Transverse colon (tissue), 4 donors: ENCODE data around the gene GIPC1. TPM values are rescaled to one million over a fixed set of nuclear protein-coding genes. Genes with fewer than 3 reads are reported as not detected.

Source experiments
- DNase-seq: peaks from one replicate; pipeline ENCODE4 v3.0.0-alpha.2; 2019
- H3K27ac ChIP-seq, 4 donors: fragments of 200-600 bp; sonication (generic); 2 replicates each; pipeline ENCODE4 v1.5.1; 2016 to 2018; ENCODE audit warnings: inconsistent platforms in 4 of 4
- H3K27me3 ChIP-seq: fragments of 200-600 bp; sonication (generic); 2 replicates; pipeline ENCODE4 v1.5.1; 2017; ENCODE audit warnings: inconsistent platforms
- H3K36me3 ChIP-seq, 4 donors: fragments of 200-600 bp; sonication (generic); 2 replicates each; pipeline ENCODE4 v1.5.1; 2017 to 2019; ENCODE audit warnings: inconsistent platforms in 4 of 4
- H3K4me1 ChIP-seq, 4 donors: fragments of 200-600 bp; sonication (generic); 2 replicates each; pipeline ENCODE4 v1.5.1; 2017 to 2020; ENCODE audit warnings: inconsistent platforms in 4 of 4
- H3K4me3 ChIP-seq, 4 donors: fragments of 200-600 bp; sonication (generic); 1 replicate in 1 of 4; 2 replicates in 3 of 4; pipeline versions ENCODE4 v1.5.1 to v1.6.1; 2017 to 2019; ENCODE audit warnings: inconsistent platforms in 4 of 4
- H3K9me3 ChIP-seq, 2 donors: fragments of 200-600 bp; sonication (generic); 2 replicates each; pipeline ENCODE4 v1.5.1; 2017 to 2019; ENCODE audit warnings: inconsistent platforms in 2 of 2
- CTCF ChIP-seq, 5 experiments: fragments of 200-600 bp in 3 of 5; fragments of 450-650 bp in 2 of 5; sonication (generic) in 3 of 5; IDR thresholded peaks; 1 replicate in 2 of 5; 2 replicates in 3 of 5; pipeline ENCODE4 v1.5.1; 2016 to 2017; ENCODE audit warnings: antibody characterized with exemption in 5 of 5, inconsistent platforms in 3 of 5, mild to moderate bottlenecking in 2 of 5, moderate library complexity in 1 of 5
- EP300 ChIP-seq: sonication (generic); formaldehyde crosslinking; IDR thresholded peaks from one replicate; pipeline ENCODE4 v1.6.1; 2017; ENCODE audit warnings: antibody characterized with exemption, low read depth
- POLR2A ChIP-seq: fragments of 450-650 bp; IDR thresholded peaks from one replicate; pipeline ENCODE4 v1.6.1; 2016; ENCODE audit warnings: antibody characterized with exemption, mild to moderate bottlenecking, moderate library complexity
- POLR2AphosphoS5 ChIP-seq, 3 donors: sonication (generic); formaldehyde crosslinking; IDR thresholded peaks; one replicate each; pipeline ENCODE4 v1.6.1; 2016; ENCODE audit warnings: antibody characterized with exemption in 3 of 3
- WGBS, 2 donors: methylation state at CpG; one replicate each; pipeline ENCODE4 v1.1.5; 2018; ENCODE audit warnings: low coverage in 1 of 2; 5-methylcytosine and 5-hydroxymethylcytosine counted together
- in situ Hi-C, 4 donors: fragments of 200-750 bp; cut with MboI; loops; one replicate each; pipeline versions ENCODE4 v1.15.0 to v1.15.1; 2017; ENCODE audit warnings: low sequenced_read_pairs in 3 of 4, low pct_ligation_motif_present in 1 of 4, low pct_unique_long_range_greater_than_20kb in 1 of 4
- intact Hi-C: fragments of 100-400 bp; cut with DNase I; formaldehyde crosslinking; loops from one replicate; pipeline ENCODE4 v1.15.1; 2023; ENCODE audit warnings: low total_unique reads
- total RNA-seq, 4 donors: library from RNA; depleted of rRNA; stranded (reverse); fragments of >200 nt; gene quantifications; one replicate each; pipeline ENCODE4 v1.1.0, GENCODE V29; 2016

The GIPC1 gene
- total RNA-seq, 4 donors from 2014 or later, result 295 to 569 (median 362) TPM

- peak within 1 kb of the TSS in 1 of 4 donors; percentile 24 for H3K4me3 ChIP-seq
- peaks cover 0 to 20% (median 0%) of the 10 kb centered on the region in 4 donors for H3K36me3 ChIP-seq
- H3K4me1 ChIP-seq, result peaks cover 19 to 43% (median 38%) of the 10 kb centered on the region in 4 donors
- WGBS, 2 donors, result 11% methylated on average over 31 of the region's 33 CpGs; no CpG with 5 or more reads in 1 of the 2 donors
- H3K27me3 ChIP-seq, result peaks cover 34% of the 10 kb centered on the region
- no peak for DNase-seq
- H3K27ac ChIP-seq, result peak within 1 kb of the TSS in 3 of 4 donors; percentile 5 to 43 (median 26)
- no peaks in the 10 kb centered on the region for H3K9me3 ChIP-seq
- TF ChIP-seq CTCF (IDR thresholded peaks at IDR 0.05) (peak; percentile 40 to 54 (median 45)), EP300 (no peak), POLR2AphosphoS5 (IDR thresholded peaks at IDR 0.05) (peak in 1 of 3 donors; percentile 5), POLR2A (no peak)
- intact Hi-C loops (loop anchor here (10.0 kb wide), 1 partner anchor 331 kb away; no protein-coding TSS in a partner anchor), in situ Hi-C loops (no loop called here)
These were observed 20.5 kb downstream of the GIPC1 start, which contains the start of gene PTGER1 for GRCh38 chr19:14475251-14476073. TSS of gene PTGER1 (minus strand) at chr19:14475354. CDS start at chr19:14474320, 1,034 bp downstream.

GRCh38 chr19:14474827-14475226, 21.1 kb downstream of the GIPC1 start:
- no peaks in the 10 kb centered on the region for H3K9me3 ChIP-seq
- peaks cover 0 to 19% (median 0%) of the 10 kb centered on the region in 4 donors for H3K36me3 ChIP-seq
- intact Hi-C loops (loop anchor here (10.0 kb wide), 1 partner anchor 330 kb away; no protein-coding TSS in a partner anchor), in situ Hi-C loops (loop anchor here in 1 of 4 donors (25.0 kb wide), 1 partner anchor 288 kb away; no protein-coding TSS in a partner anchor)
- peaks cover 19 to 43% (median 37%) of the 10 kb centered on the region in 4 donors for H3K4me1 ChIP-seq
- H3K27ac ChIP-seq, result peak overlapping the region in 1 of 4 donors; percentile 5
- 32 to 43% methylated on average over 1 to 12 of the region's 12 CpGs for WGBS, 2 donors
- DNase-seq, result no peak
- H3K27me3 ChIP-seq, result peaks cover 34% of the 10 kb centered on the region
- TF ChIP-seq POLR2A (peak; percentile 9), EP300 (no peak), CTCF (IDR thresholded peaks at IDR 0.05) (no peak), POLR2AphosphoS5 (IDR thresholded peaks at IDR 0.05) (no peak)
- H3K4me3 ChIP-seq, result peak overlapping the region in 1 of 4 donors; percentile 3

GRCh38 chr19:14473978-14474578, 21.8 kb downstream of the GIPC1 start:
- Histone ChIP-seq H3K4me1 (peaks cover 19 to 43% (median 37%) of the 10 kb centered on the region in 4 donors), H3K27me3 (peaks cover 34% of the 10 kb centered on the region), H3K36me3 (peaks cover 0 to 13% (median 0%) of the 10 kb centered on the region in 4 donors), H3K27ac (no peak overlapping the region), H3K9me3 (no peaks in the 10 kb centered on the region), H3K4me3 (peak overlapping the region in 1 of 4 donors; percentile 24)
- TF ChIP-seq POLR2A, result no peak
- no peak for TF ChIP-seq POLR2AphosphoS5 (IDR thresholded peaks at IDR 0.05)
- no peak for TF ChIP-seq EP300
- no peak for TF ChIP-seq CTCF (IDR thresholded peaks at IDR 0.05)
- in situ Hi-C loops, result loop anchor here in 1 of 4 donors (25.0 kb wide), 1 partner anchor 287 kb away; no protein-coding TSS in a partner anchor
- DNase-seq, result peak; percentile 53
- intact Hi-C loops, result loop anchor here (10.0 kb wide), 1 partner anchor 329 kb away; no protein-coding TSS in a partner anchor
- 38% methylated on average over 31 of the region's 53 CpGs; no CpG with 5 or more reads in 1 of the 2 donors for WGBS, 2 donors
